ENCODE data around the gene KIF2A.

The KIF2A gene

DNA sequence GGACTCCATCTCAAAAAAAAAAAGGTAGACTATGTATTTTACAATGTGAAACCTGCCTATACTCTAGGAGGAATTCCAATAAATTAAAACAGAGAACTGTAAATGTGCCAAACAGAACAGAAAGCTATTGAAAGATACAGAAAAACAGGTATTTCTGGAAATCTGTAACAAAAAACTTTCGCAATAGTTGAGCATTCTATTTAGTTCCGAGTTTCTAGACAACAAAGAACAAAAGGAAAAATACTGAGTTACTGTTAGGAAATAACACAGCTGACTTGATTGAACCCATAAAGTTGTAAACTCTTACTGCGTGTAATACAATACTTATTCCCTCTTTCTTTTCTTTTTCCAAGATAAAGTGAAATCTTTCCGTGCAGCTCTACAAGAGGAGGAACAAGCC lies 79.1 kb downstream of the KIF2A start:
- no peak for DNase-seq (ENCODE audit: low spot score)

GRCh38 chr5:62385816-62386400 lies 79.9 kb downstream of the KIF2A start:
- no peak for DNase-seq (ENCODE audit: low spot score)

DNA sequence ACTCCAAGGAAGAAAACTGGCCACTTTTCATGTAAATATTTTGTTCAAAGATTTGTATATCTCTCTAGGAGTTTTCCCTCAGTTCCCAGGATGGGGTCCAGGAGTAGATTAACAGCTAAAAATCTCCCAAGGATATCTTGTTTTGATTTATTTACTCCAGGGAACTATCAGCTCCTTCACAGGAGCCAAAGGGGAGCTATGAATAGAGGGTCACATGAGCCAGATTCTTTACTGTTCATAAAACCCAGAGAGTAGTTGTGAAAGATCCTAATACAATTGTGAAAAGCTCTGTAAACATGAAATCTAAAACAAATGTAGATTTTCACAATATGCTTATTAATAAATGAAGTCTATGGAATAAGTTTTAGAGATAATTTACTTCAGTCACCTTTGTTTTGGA lies 80.8 kb downstream of the KIF2A start:
- no peak for DNase-seq (ENCODE audit: low spot score)

- DNase-seq (ENCODE audit: low spot score), result no peak
These were observed 89.4 kb downstream of the KIF2A start for GRCh38 chr5:62395210-62395950.

- peak; percentile 97 for DNase-seq (ENCODE audit: low spot score)
These were observed 97.6 kb downstream of the KIF2A start, which contains the start of gene DIMT1 for GRCh38 chr5:62403411-62404250. Gene DIMT1, minus strand, starts transcription at chr5:62403905. Its CDS starts 133 bp downstream, at chr5:62403772.

DNA sequence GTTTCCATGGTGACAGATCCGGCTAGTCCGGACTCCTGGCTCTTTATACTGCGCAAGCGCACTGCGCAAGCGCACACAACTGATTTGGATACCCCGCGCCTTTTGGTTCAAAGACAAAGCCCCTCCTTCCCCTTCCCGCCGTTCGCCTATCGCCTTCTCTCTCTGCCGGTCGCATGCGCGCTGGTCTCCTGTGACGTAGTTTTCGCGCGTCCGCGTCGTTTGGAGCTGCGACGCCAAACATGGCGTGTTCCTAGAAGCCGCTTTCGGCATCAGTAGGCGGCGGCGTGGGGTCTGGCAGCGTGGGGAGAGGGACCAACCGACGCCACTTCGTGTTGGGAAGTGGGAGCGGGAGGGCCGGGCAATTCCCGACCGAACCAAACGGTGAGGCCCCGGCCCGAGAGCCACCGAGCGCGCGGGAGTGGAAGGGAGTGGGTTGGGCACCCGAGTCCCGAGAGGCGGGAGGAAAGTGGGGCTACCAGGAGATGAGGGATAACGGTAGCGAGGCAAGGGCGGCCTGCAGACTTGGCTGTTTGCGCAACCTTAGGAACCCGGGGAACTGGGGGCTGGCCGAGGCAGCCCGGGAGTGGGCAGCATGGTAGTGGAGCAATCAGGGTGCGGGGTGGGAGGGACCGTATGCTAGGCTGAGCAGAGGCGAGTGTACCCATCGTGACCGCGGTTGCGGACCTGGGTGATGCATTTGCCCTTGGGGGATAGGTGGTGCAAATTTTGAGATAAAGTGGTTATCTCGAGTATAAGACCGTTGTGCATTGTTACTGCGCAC lies 106.7 kb downstream of the KIF2A start, which contains the start of gene IPO11:
TSS of gene IPO11 (plus strand) at position 215 of the 781 bp plus-strand sequence. CDS start 24,517 bp downstream, outside the sequence.
- peak; percentile 99 for DNase-seq (ENCODE audit: low spot score)

GRCh38 chr5:62413711-62414110 lies 107.7 kb downstream of the KIF2A start:
- DNase-seq (ENCODE audit: low spot score), result no peak

GRCh38 chr5:62418462-62419076 lies 112.6 kb downstream of the KIF2A start:
- no peak for DNase-seq (ENCODE audit: low spot score)

DNA sequence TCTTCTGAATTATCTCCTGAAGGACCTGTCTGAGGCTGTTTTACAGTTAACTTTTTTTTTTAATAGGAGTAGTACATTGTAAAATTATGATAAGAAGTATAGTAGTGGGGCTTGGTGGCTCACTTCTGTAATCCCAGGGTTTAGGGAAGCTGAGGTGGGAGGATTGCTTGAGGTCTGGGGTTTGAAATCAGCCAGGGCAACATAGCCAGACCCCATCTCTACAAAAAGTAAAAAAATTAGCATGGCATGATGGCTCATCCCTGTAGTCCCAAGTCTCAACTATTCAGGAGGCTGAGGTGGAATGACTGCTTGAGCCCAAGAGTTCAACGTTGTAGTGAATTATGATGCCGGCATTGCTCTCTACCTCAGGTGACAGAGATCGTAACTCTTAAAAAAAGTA lies 113.6 kb downstream of the KIF2A start:
- no peak for DNase-seq (ENCODE audit: low spot score)

GRCh38 chr5:62421414-62421813 lies 115.4 kb downstream of the KIF2A start:
- no peak for DNase-seq (ENCODE audit: low spot score)

GRCh38 chr5:62424763-62425162 lies 118.8 kb downstream of the KIF2A start:
- no peak for DNase-seq (ENCODE audit: low spot score)

- no peak for DNase-seq (ENCODE audit: low spot score)
These were observed 126.0 kb downstream of the KIF2A start for GRCh38 chr5:62431735-62432620.

DNA sequence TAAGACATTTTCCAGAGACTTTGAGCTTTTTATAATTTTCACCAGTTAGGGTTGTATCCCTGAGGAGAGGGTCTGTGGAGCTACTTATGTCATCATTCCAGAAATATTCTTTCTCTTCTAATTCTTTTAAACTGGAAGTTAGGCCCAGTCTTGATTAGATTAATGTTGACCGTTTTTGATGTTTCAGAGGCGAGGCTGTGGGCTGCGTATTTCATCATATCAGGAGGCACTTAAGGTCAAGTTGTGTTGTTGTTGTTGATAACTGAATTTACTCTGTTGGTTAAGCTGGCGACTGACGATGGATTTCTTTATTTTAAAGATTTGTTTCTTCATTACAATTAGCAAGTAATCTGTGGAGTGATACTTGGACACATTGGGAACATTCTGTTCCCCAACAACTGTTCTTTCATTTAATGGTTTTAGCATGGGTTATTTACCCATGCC lies 126.6 kb downstream of the KIF2A start:
- no peak for DNase-seq (ENCODE audit: low spot score)

All from activated CD4-positive, alpha-beta T cell treated with anti-CD3 and anti-CD28 coated beads, Interleukin-2, Interleukin-4, amounts not matched to agents 100 ng/mL and 50 ng/mL, durations not matched to agents 16 hours and 8 hours (primary cell).